Adipocyte (in vitro differentiated cells): ENCODE measurements around the gene PTPRG.

Experiments
- DNase-seq: peaks from one replicate; pipeline ENCODE4 v3.0.0-alpha.2; 2015; ENCODE audit warnings: low read depth
- H3K27me3 ChIP-seq: replicated peaks from 2 replicates; pipeline ENCODE4 v1.7.0; 2013; ENCODE audit warnings: mild to moderate bottlenecking, low read length, moderate library complexity; ENCODE audit not compliant: control insufficient read depth, insufficient read depth
- H3K36me3 ChIP-seq: 2 replicates; pipeline ENCODE4 v1.7.0; 2013; ENCODE audit warnings: low read length, mild to moderate bottlenecking, moderate library complexity; ENCODE audit not compliant: control insufficient read depth, insufficient read depth, severe bottlenecking
- H3K4me1 ChIP-seq: 2 replicates; pipeline ENCODE4 v1.7.0; 2013; ENCODE audit warnings: mild to moderate bottlenecking, low read length, moderate library complexity; ENCODE audit not compliant: control insufficient read depth, insufficient read depth
- H3K4me3 ChIP-seq: 2 replicates; pipeline ENCODE4 v1.7.0; 2013; ENCODE audit warnings: mild to moderate bottlenecking, low read length, moderate library complexity
- H3K9ac ChIP-seq: 2 replicates; pipeline ENCODE4 v1.7.0; 2013; ENCODE audit warnings: mild to moderate bottlenecking, low read length, moderate library complexity
- H3K9me3 ChIP-seq: 2 replicates; pipeline ENCODE4 v1.7.0; 2013; ENCODE audit warnings: mild to moderate bottlenecking, low read length, moderate library complexity; ENCODE audit not compliant: control insufficient read depth

The PTPRG gene

GRCh38 chr3:62238431-62238830 is 677.1 kb downstream of the PTPRG start:
- no peak overlapping the region for H3K4me3 ChIP-seq
- H3K9ac ChIP-seq, result no peak overlapping the region
- DNase-seq, result no peak
- no peaks in the 10 kb centered on the region for H3K9me3 ChIP-seq
- H3K36me3 ChIP-seq, result peaks cover 22% of the 10 kb centered on the region
- H3K27me3 ChIP-seq, result no peaks in the 10 kb centered on the region
- peaks cover 4% of the 10 kb centered on the region for H3K4me1 ChIP-seq

- no peak overlapping the region for H3K9ac ChIP-seq
- H3K9me3 ChIP-seq, result no peaks in the 10 kb centered on the region
- H3K36me3 ChIP-seq, result peaks cover 28% of the 10 kb centered on the region
- H3K4me1 ChIP-seq, result peaks cover 19% of the 10 kb centered on the region
- H3K4me3 ChIP-seq, result no peak overlapping the region
- H3K27me3 ChIP-seq, result no peaks in the 10 kb centered on the region
- no peak for DNase-seq
Measured at GRCh38 chr3:62241279-62241678, 679.9 kb downstream of the PTPRG start.

- Histone ChIP-seq H3K36me3 (peaks cover 28% of the 10 kb centered on the region), H3K4me3 (no peak overlapping the region), H3K27me3 (no peaks in the 10 kb centered on the region), H3K9ac (no peak overlapping the region), H3K4me1 (peaks cover 30% of the 10 kb centered on the region), H3K9me3 (no peaks in the 10 kb centered on the region)
- no peak for DNase-seq
Measured at GRCh38 chr3:62242831-62243509, 681.6 kb downstream of the PTPRG start.

GRCh38 chr3:62246094-62246493 is 684.7 kb downstream of the PTPRG start:
- no peak for DNase-seq
- Histone ChIP-seq H3K36me3 (peaks cover 32% of the 10 kb centered on the region), H3K9me3 (no peaks in the 10 kb centered on the region), H3K4me1 (peaks cover 32% of the 10 kb centered on the region), H3K9ac (no peak overlapping the region), H3K4me3 (no peak overlapping the region), H3K27me3 (no peaks in the 10 kb centered on the region)

- no peak for DNase-seq
- no peak overlapping the region for H3K9ac ChIP-seq
- no peak overlapping the region for H3K4me3 ChIP-seq
- H3K9me3 ChIP-seq, result no peaks in the 10 kb centered on the region
- H3K27me3 ChIP-seq, result no peaks in the 10 kb centered on the region
- H3K4me1 ChIP-seq, result peaks cover 32% of the 10 kb centered on the region
- peaks cover 32% of the 10 kb centered on the region for H3K36me3 ChIP-seq
Measured at GRCh38 chr3:62246985-62247384, 685.6 kb downstream of the PTPRG start.

GRCh38 chr3:62248734-62249483 is 687.5 kb downstream of the PTPRG start:
- Histone ChIP-seq H3K9ac (no peak overlapping the region), H3K36me3 (peaks cover 19% of the 10 kb centered on the region), H3K4me3 (no peak overlapping the region), H3K4me1 (peaks cover 36% of the 10 kb centered on the region), H3K9me3 (no peaks in the 10 kb centered on the region), H3K27me3 (no peaks in the 10 kb centered on the region)
- DNase-seq, result no peak

- no peaks in the 10 kb centered on the region for H3K27me3 ChIP-seq
- no peak overlapping the region for H3K4me3 ChIP-seq
- peaks cover 15% of the 10 kb centered on the region for H3K36me3 ChIP-seq
- H3K9me3 ChIP-seq, result no peaks in the 10 kb centered on the region
- H3K4me1 ChIP-seq, result peaks cover 36% of the 10 kb centered on the region
- no peak for DNase-seq
- no peak overlapping the region for H3K9ac ChIP-seq
Measured at GRCh38 chr3:62249484-62249776, 688.1 kb downstream of the PTPRG start.

GRCh38 chr3:62249855-62250543 is 688.6 kb downstream of the PTPRG start:
- no peak for DNase-seq
- H3K4me1 ChIP-seq, result peaks cover 33% of the 10 kb centered on the region
- H3K9me3 ChIP-seq, result no peaks in the 10 kb centered on the region
- peaks cover 11% of the 10 kb centered on the region for H3K36me3 ChIP-seq
- no peaks in the 10 kb centered on the region for H3K27me3 ChIP-seq
- no peak overlapping the region for H3K4me3 ChIP-seq
- no peak overlapping the region for H3K9ac ChIP-seq

- H3K9ac ChIP-seq, result no peak overlapping the region
- H3K4me1 ChIP-seq, result peaks cover 9% of the 10 kb centered on the region
- no peaks in the 10 kb centered on the region for H3K27me3 ChIP-seq
- H3K4me3 ChIP-seq, result no peak overlapping the region
- peaks cover 36% of the 10 kb centered on the region for H3K36me3 ChIP-seq
- H3K9me3 ChIP-seq, result no peaks in the 10 kb centered on the region
- DNase-seq, result peak; percentile 27
Measured at GRCh38 chr3:62252438-62253157, 691.2 kb downstream of the PTPRG start.

- no peaks in the 10 kb centered on the region for H3K27me3 ChIP-seq
- H3K4me3 ChIP-seq, result no peak overlapping the region
- H3K36me3 ChIP-seq, result peaks cover 35% of the 10 kb centered on the region
- H3K4me1 ChIP-seq, result peaks cover 4% of the 10 kb centered on the region
- DNase-seq, result no peak
- H3K9ac ChIP-seq, result no peak overlapping the region
- no peaks in the 10 kb centered on the region for H3K9me3 ChIP-seq
Measured at GRCh38 chr3:62253971-62254370, 692.6 kb downstream of the PTPRG start.

- Histone ChIP-seq H3K27me3 (no peaks in the 10 kb centered on the region), H3K9me3 (no peaks in the 10 kb centered on the region), H3K36me3 (peaks cover 35% of the 10 kb centered on the region), H3K4me1 (peaks cover 4% of the 10 kb centered on the region), H3K4me3 (no peak overlapping the region), H3K9ac (no peak overlapping the region)
- DNase-seq, result no peak
Measured at GRCh38 chr3:62255758-62256157, 694.4 kb downstream of the PTPRG start.
